Measurements from ENCODE around the gene GABARAPL2. TPM values are rescaled to one million over a fixed set of nuclear protein-coding genes. Genes with fewer than 3 reads are reported as not detected.

GABARAPL2 gene
- total and polyA plus RNA-seq, 2 experiments from 2014 or later: 106 to 232 TPM

DNA sequence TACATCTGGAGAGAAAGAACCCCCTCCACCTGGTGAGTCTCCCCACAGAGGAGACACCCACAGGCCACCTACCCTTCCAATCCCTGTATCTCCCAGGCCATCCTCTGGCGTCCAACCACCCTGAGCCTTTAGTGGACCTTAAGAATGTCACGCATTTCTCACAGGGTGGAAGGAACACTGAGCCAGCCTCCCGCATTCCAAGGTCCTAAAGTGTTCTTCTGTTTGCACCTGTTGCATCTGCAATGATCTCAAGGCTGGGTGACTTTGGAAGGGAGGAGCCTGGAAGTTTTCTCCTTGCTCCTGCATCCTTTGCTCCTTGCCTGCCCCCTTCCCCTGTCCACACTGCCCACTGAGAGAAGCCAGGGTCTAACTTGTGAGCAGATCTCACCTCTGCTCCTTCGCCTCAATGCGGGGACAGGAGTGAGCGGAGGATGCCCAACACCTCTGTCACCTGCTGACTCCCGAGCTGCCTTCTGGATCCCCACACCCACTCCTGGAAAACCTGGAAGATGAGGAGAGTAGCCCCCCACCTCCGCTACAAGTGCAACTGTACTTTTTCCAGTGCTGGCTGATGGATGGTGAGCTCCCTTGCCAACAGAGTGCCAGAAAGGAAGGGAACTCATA, 33.9 kb upstream of the GABARAPL2 start:
- Histone ChIP-seq H3K4me3 (no peak overlapping the region), H4K20me1 (ENCODE audit: insufficient read depth, poor library complexity, severe bottlenecking) (no peaks in the 10 kb centered on the region), H3K79me2 (no peaks in the 10 kb centered on the region), H3K27ac (no peak overlapping the region), H2AFZ (no peak overlapping the region), H3K27me3 (no peaks in the 10 kb centered on the region), H3K4me2 (no peak overlapping the region), H3K4me1 (ENCODE audit: insufficient read depth) (no peaks in the 10 kb centered on the region), H3K36me3 (replicated peaks; ENCODE audit: insufficient read depth, low read depth) (no peaks in the 10 kb centered on the region), H3K9me2 (replicated peaks; ENCODE audit: insufficient read depth) (no peaks in the 10 kb centered on the region), H3K9me3 (ENCODE audit: low read depth) (no peaks in the 10 kb centered on the region)
- 84% methylated on average over 8 of the region's 8 CpGs for WGBS (ENCODE audit: low lambda C conversion rate, missing lambda C conversion rate)
- no peak for TF ChIP-seq EZH2phosphoT487 (IDR thresholded peaks at IDR 0.05; ENCODE audit: low read depth, severe bottlenecking, unreplicated experiment)
- no peak for DNase-seq (ENCODE audit: low spot score)

DNA sequence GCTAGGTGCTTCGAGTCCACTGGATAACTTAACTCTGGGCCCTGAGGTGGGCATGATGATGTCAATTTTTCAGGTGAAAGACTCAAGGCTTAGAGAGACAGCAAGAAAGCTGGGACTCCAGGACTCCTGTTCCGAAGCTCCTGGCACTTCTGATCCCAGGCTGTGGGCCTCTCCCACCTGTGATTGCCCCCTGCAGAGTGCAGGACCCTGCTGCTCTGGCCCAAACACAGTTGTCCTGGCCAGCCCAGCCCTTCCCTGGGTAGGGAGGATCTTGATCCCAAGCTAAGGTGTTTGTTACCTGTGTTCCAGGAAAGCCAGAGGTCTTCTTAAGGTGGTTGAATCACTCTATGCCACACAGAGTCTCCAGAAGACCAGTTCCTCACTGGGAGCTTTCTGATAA, 33.4 kb upstream of the GABARAPL2 start:
- H3K27ac ChIP-seq: no peak overlapping the region

DNA sequence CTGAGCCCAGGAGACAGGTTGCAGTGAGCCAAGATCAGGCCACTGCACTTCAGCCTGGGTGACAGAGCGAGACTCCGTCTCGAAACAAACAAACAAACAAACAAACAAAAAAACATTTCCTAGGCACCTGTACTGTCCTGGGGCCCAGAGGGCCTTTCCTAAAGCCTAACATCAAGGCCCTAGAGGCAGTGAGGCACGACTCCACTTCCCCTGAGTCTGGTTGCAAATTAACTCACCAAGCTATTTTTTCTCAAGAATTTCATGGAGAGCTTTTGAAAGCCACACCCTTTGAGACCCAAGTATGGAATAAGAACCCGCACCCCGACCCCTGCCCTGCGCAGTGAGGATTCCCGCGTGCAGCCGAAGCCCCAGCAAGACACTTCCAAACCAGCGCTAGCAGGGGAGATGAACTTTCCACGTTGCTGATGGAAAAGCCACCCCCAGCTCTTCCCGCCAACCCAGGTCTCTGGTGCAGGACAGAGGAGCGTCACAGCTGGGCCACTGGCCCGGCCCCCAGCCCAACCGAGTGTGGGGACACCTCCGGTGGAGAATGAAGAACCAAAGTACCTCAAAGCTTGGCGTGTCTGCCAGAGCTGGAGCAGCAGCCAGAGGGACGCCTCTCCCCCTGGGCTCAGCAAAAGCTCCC, 31.5 kb upstream of the GABARAPL2 start:
- TF ChIP-seq EZH2phosphoT487 (IDR thresholded peaks at IDR 0.05; ENCODE audit: low read depth, severe bottlenecking, unreplicated experiment): no peak
- TF ChIP-seq, protein P1, sequence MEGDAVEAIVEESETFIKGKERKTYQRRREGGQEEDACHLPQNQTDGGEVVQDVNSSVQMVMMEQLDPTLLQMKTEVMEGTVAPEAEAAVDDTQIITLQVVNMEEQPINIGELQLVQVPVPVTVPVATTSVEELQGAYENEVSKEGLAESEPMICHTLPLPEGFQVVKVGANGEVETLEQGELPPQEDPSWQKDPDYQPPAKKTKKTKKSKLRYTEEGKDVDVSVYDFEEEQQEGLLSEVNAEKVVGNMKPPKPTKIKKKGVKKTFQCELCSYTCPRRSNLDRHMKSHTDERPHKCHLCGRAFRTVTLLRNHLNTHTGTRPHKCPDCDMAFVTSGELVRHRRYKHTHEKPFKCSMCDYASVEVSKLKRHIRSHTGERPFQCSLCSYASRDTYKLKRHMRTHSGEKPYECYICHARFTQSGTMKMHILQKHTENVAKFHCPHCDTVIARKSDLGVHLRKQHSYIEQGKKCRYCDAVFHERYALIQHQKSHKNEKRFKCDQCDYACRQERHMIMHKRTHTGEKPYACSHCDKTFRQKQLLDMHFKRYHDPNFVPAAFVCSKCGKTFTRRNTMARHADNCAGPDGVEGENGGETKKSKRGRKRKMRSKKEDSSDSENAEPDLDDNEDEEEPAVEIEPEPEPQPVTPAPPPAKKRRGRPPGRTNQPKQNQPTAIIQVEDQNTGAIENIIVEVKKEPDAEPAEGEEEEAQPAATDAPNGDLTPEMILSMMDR (IDR thresholded peaks at IDR 0.05; ENCODE audit: poor library complexity): no peak
- no peak for TF ChIP-seq EZH2 (IDR thresholded peaks at IDR 0.05; ENCODE audit: borderline replicate concordance)
- no peak overlapping the region for H3K4me2 ChIP-seq
- no peaks in the 10 kb centered on the region for H4K20me1 ChIP-seq (ENCODE audit: insufficient read depth, poor library complexity, severe bottlenecking)
- no peaks in the 10 kb centered on the region for H3K9me2 ChIP-seq (replicated peaks; ENCODE audit: insufficient read depth)
- DNase-seq (ENCODE audit: low spot score): no peak
- H3K36me3 ChIP-seq (replicated peaks; ENCODE audit: insufficient read depth, low read depth): no peaks in the 10 kb centered on the region
- no peak overlapping the region for H3K27ac ChIP-seq
- H2AFZ ChIP-seq: no peak overlapping the region
- no peaks in the 10 kb centered on the region for H3K79me2 ChIP-seq
- no peak overlapping the region for H3K4me3 ChIP-seq
- no peaks in the 10 kb centered on the region for H3K4me1 ChIP-seq (ENCODE audit: insufficient read depth)
- no peaks in the 10 kb centered on the region for H3K27me3 ChIP-seq
- 91% methylated on average over 19 of the region's 19 CpGs for WGBS (ENCODE audit: low lambda C conversion rate, missing lambda C conversion rate)
- no peaks in the 10 kb centered on the region for H3K9me3 ChIP-seq (ENCODE audit: low read depth)

More for the DNA sequence above, 33.4 kb upstream of the GABARAPL2 start:
- WGBS (ENCODE audit: low lambda C conversion rate, missing lambda C conversion rate): 91% methylated on average over 2 of the region's 2 CpGs
- TF ChIP-seq, protein P1 (IDR thresholded peaks at IDR 0.05; ENCODE audit: poor library complexity): no peak
- TF ChIP-seq EZH2 (IDR thresholded peaks at IDR 0.05; ENCODE audit: borderline replicate concordance) (no peak), EZH2phosphoT487 (IDR thresholded peaks at IDR 0.05; ENCODE audit: low read depth, severe bottlenecking, unreplicated experiment) (no peak)
- H3K9me2 ChIP-seq (replicated peaks; ENCODE audit: insufficient read depth): no peaks in the 10 kb centered on the region
- H3K9me3 ChIP-seq (ENCODE audit: low read depth): no peaks in the 10 kb centered on the region
- H2AFZ ChIP-seq: no peak overlapping the region
- no peaks in the 10 kb centered on the region for H3K79me2 ChIP-seq
- no peaks in the 10 kb centered on the region for H3K27me3 ChIP-seq
- H3K36me3 ChIP-seq (replicated peaks; ENCODE audit: insufficient read depth, low read depth): no peaks in the 10 kb centered on the region
- no peaks in the 10 kb centered on the region for H3K4me1 ChIP-seq (ENCODE audit: insufficient read depth)
- H4K20me1 ChIP-seq (ENCODE audit: insufficient read depth, poor library complexity, severe bottlenecking): no peaks in the 10 kb centered on the region
- H3K4me3 ChIP-seq: no peak overlapping the region
- H3K4me2 ChIP-seq: no peak overlapping the region
- no peak for DNase-seq (ENCODE audit: low spot score)

DNA sequence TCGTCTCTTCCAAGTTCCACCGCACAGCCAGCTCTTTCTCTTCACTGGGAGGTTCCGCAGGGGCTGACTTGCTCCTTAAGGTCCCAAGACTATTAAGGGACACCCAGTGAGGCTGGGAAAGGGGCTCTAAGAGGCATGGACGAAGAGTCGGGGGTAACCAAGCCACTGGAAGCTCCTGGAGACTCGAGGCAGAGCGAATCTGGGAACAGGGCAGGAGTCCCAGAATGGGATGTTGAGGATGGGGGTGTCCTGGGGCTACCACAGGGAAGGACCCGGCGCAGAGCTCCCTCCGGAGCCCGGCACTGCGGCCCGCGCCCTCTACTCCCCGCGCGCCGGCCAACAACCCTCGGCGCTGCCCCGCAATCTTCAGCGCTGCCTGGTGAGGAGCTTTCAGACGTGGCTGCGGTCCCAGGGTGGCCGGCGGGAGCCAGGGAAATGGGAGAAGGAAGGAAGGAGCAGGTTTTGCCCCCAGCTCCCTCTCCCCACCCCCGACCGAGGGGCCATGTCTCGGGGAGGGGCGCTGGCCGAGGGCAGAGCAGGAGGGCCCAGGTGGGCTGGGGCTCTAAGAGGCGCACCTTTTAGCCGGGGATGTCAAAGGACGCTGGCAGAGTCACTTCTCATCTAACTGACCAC, 30.9 kb upstream of the GABARAPL2 start:
- H2AFZ ChIP-seq: no peak overlapping the region
- H3K4me2 ChIP-seq: no peak overlapping the region
- TF ChIP-seq, protein P1 (IDR thresholded peaks at IDR 0.05; ENCODE audit: poor library complexity): no peak
- H3K36me3 ChIP-seq (replicated peaks; ENCODE audit: insufficient read depth, low read depth): no peaks in the 10 kb centered on the region
- no peaks in the 10 kb centered on the region for H3K79me2 ChIP-seq
- H3K27me3 ChIP-seq: no peaks in the 10 kb centered on the region
- no peaks in the 10 kb centered on the region for H4K20me1 ChIP-seq (ENCODE audit: insufficient read depth, poor library complexity, severe bottlenecking)
- 93% methylated on average over 15 of the region's 34 CpGs for WGBS (ENCODE audit: low lambda C conversion rate, missing lambda C conversion rate)
- peaks cover 2% of the 10 kb centered on the region for H3K4me1 ChIP-seq (ENCODE audit: insufficient read depth)
- DNase-seq (ENCODE audit: low spot score): no peak
- no peak overlapping the region for H3K4me3 ChIP-seq
- H3K27ac ChIP-seq: no peak overlapping the region
- no peaks in the 10 kb centered on the region for H3K9me2 ChIP-seq (replicated peaks; ENCODE audit: insufficient read depth)
- H3K9me3 ChIP-seq (ENCODE audit: low read depth): no peaks in the 10 kb centered on the region
